ENCODE data around the gene MYO18B. TPM values are rescaled to one million over a fixed set of nuclear protein-coding genes. Genes with fewer than 3 reads are reported as not detected.

Gene MYO18B
- total RNA-seq, 2 experiments from 2014 or later = 0.53 to 0.58 TPM

- no peak for ATAC-seq
- DNase-seq = peak; percentile 5
- no peaks in the 10 kb centered on the region for H3K9me3 Mint-ChIP-seq (ENCODE audit: low read depth)
- H3K4me3 Mint-ChIP-seq = no peak overlapping the region
- no peak overlapping the region for H3K27ac Mint-ChIP-seq
- H3K27me3 Mint-ChIP-seq = peaks cover 6% of the 10 kb centered on the region
- POLR2A ChIA-PET = no interaction called here
- no peaks in the 10 kb centered on the region for H3K4me1 Mint-ChIP-seq
- H3K36me3 Mint-ChIP-seq (ENCODE audit: low read depth) = no peaks in the 10 kb centered on the region
- CTCF ChIA-PET = no interaction called here
- intact Hi-C loops (cut with DNase I, micrococcal nuclease) = no loop called here
These were observed 246.0 kb downstream of the MYO18B start for GRCh38 chr22:25987948-25988347.

DNA sequence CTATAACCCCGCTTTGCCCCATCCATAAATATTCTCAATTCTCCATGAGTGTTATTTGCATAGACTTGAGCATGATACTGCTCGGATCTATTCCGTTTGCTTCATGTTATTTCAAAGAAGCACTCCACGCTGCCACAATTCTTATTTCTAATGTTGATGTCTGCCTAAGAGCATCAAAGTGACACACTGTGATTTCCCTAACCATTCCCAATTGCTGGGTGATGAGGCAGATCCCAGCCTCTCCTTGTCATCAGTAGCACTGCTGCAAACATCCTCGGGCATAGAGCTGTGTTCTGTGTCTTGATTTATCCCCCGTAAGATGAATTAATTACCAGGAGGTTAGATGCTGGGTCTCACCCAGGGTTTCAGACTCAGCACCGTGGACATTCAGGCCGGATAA lies 249.0 kb downstream of the MYO18B start:
- CTCF ChIA-PET = no interaction called here
- no peaks in the 10 kb centered on the region for H3K36me3 Mint-ChIP-seq (ENCODE audit: low read depth)

DNA sequence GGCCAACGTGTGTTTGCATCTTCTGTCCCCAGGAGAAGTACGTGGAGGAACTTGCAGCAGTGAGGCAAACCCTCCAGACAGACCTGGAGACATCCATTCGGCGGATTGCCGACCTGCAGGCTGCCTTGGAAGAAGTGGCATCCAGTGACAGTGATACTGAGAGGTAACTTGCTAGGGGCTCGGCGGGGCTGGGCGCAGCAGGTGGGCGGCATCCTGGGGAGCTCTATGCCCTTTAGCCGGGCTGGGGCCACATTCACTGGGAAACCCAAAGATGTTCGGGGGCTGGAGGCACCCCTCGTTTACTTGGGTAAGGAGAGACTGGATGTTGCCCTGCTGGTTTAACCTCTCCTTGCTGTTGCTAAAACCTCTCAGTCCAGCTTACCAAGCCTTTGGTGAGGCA lies 250.3 kb downstream of the MYO18B start:
- H3K4me1 Mint-ChIP-seq = no peaks in the 10 kb centered on the region
- DNase-seq = no peak
- H3K36me3 Mint-ChIP-seq (ENCODE audit: low read depth) = no peaks in the 10 kb centered on the region
- no peaks in the 10 kb centered on the region for H3K9me3 Mint-ChIP-seq (ENCODE audit: low read depth)
- ATAC-seq = no peak
- H3K4me3 Mint-ChIP-seq = no peak overlapping the region
- ChIA-PET POLR2A (no interaction called here), CTCF (interaction anchor here (1.1 kb wide), 1 partner anchor 11 kb away, joined by 5 read pairs; no protein-coding TSS in a partner anchor)
- intact Hi-C loops (cut with DNase I, micrococcal nuclease) = no loop called here
- H3K27ac Mint-ChIP-seq = no peak overlapping the region
- H3K27me3 Mint-ChIP-seq = peaks cover 2% of the 10 kb centered on the region

More for the DNA sequence above, 249.0 kb downstream of the MYO18B start:
- POLR2A ChIA-PET = no interaction called here
- no peak overlapping the region for H3K4me3 Mint-ChIP-seq
- intact Hi-C loops (cut with DNase I, micrococcal nuclease) = loop anchor here in 1 of 2 experiments (1.0 kb wide), 1 partner anchor 9 kb away; no protein-coding TSS in a partner anchor
- ATAC-seq (no peak), DNase-seq (no peak)
- H3K9me3 Mint-ChIP-seq (ENCODE audit: low read depth) = no peaks in the 10 kb centered on the region
- no peak overlapping the region for H3K27ac Mint-ChIP-seq
- H3K4me1 Mint-ChIP-seq = no peaks in the 10 kb centered on the region
- peaks cover 2% of the 10 kb centered on the region for H3K27me3 Mint-ChIP-seq

DNA sequence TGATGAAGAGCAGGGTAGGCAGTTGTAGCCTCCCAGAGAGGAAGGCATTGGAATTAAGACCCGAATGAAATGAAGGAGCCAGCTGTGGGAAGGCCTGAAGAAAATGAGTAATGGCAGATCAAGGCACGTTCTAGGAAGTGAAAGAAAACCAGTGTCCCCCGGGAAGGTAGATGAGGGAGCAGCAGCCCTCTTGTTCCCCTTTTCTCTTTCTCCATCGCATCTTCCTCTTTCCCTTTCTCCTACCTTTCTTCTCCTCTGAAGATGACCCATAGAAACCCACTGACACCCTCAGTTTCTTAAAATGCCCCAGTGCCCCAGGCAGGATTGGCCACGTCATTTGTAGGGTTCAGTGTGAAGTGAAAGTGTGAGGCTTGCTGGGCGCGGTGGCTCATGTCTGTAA lies 254.7 kb downstream of the MYO18B start:
- Mint-ChIP-seq H3K9me3 (ENCODE audit: low read depth) (no peaks in the 10 kb centered on the region), H3K4me1 (no peaks in the 10 kb centered on the region), H3K36me3 (ENCODE audit: low read depth) (no peaks in the 10 kb centered on the region), H3K27me3 (no peaks in the 10 kb centered on the region), H3K4me3 (no peak overlapping the region), H3K27ac (no peak overlapping the region)
- CTCF ChIA-PET = no interaction called here
- no peak for ATAC-seq
- DNase-seq = no peak
- intact Hi-C loops (cut with DNase I, micrococcal nuclease) = no loop called here
- POLR2A ChIA-PET = no interaction called here

DNA sequence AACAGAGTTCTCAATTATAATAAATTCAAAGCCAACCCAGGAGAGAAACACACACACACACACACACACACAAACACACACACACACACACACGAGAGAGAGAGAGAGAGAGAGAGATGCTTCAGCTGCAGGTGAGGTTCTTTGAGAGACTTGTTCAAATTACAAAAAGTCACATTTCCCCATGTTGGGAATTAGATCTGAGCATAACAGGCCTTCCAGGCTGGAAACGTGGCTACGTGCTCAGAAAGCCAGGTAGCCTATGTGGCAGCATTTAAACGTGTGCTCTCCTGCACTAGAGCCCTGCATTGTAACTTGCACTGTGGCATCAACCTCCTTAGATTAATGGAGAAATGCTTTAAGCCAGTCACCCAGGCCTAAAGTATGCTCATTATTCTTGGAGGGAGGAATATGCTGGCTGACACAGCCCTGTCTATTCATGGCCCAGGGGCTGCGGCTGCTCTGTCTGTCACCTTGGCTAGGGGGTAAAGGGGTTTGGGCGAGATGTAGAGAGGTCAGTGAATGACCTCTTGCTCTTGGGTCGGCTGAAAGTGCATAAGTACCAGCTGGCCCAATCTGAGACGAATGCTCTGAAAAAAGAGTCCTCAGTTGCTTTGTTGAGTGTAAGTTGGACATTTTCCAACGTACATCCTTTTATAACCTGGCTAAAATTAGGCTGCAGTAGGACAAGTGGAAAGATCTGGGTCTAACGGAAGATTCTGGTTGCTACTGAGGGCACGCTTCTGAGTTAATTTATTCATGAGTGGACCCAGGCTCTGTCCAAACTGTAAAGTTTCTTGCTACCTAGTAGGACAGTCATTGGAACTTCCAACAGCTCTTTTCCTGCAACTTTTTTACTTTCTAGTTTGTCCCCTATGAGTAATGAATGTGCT lies 256.1 kb downstream of the MYO18B start:
- POLR2A ChIA-PET = no interaction called here
- no peak overlapping the region for H3K4me3 Mint-ChIP-seq
- intact Hi-C loops (cut with DNase I, micrococcal nuclease) = no loop called here
- H3K27me3 Mint-ChIP-seq = no peaks in the 10 kb centered on the region
- no peak for DNase-seq
- H3K4me1 Mint-ChIP-seq = no peaks in the 10 kb centered on the region
- H3K36me3 Mint-ChIP-seq (ENCODE audit: low read depth) = no peaks in the 10 kb centered on the region
- CTCF ChIA-PET = no interaction called here
- H3K27ac Mint-ChIP-seq = no peak overlapping the region
- no peak for ATAC-seq
- H3K9me3 Mint-ChIP-seq (ENCODE audit: low read depth) = peaks cover 1% of the 10 kb centered on the region

- Mint-ChIP-seq H3K27me3 (no peaks in the 10 kb centered on the region), H3K4me3 (no peak overlapping the region), H3K4me1 (no peaks in the 10 kb centered on the region), H3K36me3 (ENCODE audit: low read depth) (no peaks in the 10 kb centered on the region), H3K27ac (no peak overlapping the region), H3K9me3 (ENCODE audit: low read depth) (peaks cover 1% of the 10 kb centered on the region)
- intact Hi-C loops (cut with DNase I, micrococcal nuclease) = no loop called here
- no peak for ATAC-seq
- ChIA-PET POLR2A (interaction anchor here (0.5 kb wide), 1 partner anchor 806 kb away, joined by 5 read pairs; no protein-coding TSS in a partner anchor), CTCF (interaction anchor here (0.7 kb wide), 1 partner anchor 97 kb away, joined by 3 read pairs; no protein-coding TSS in a partner anchor)
- no peak for DNase-seq
These were observed 260.5 kb downstream of the MYO18B start for GRCh38 chr22:26002456-26002855.

GRCh38 chr22:26004477-26004876 lies 262.5 kb downstream of the MYO18B start:
- no peak for DNase-seq
- H3K4me1 Mint-ChIP-seq = no peaks in the 10 kb centered on the region
- CTCF ChIA-PET = interaction anchor here (0.6 to 1.6 kb wide), 2 partner anchors 363 to 528 kb away, joined by 3 to 4 read pairs; no protein-coding TSS in a partner anchor
- no peak for ATAC-seq
- no peak overlapping the region for H3K4me3 Mint-ChIP-seq
- POLR2A ChIA-PET = interaction anchor here (0.7 kb wide), 1 partner anchor 19 kb away, joined by 4 read pairs; no protein-coding TSS in a partner anchor
- no peak overlapping the region for H3K27ac Mint-ChIP-seq
- intact Hi-C loops (cut with DNase I, micrococcal nuclease) = no loop called here
- H3K9me3 Mint-ChIP-seq (ENCODE audit: low read depth) = peaks cover 1% of the 10 kb centered on the region
- H3K27me3 Mint-ChIP-seq = peaks cover 3% of the 10 kb centered on the region
- H3K36me3 Mint-ChIP-seq (ENCODE audit: low read depth) = no peaks in the 10 kb centered on the region

DNA sequence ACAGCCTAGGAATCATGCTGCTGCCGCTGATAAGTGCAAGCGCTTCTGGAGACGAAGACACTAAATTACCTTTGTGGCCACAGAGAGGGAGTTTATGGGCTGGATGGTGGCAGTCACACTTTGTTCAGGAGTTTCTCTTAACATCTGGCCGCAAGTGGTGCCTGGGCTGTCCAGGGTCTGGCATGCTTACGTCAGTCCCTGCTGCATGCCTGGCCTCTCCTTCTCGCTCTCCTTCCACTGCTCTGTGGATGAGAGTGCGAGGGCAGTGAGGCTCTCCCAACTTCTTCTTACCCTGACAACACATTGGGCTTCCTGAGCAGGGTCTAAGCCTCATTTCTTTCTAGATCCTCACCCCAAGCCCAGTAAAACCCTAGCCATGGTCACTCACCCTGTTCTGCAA lies 266.6 kb downstream of the MYO18B start:
- no peak for DNase-seq
- H3K9me3 Mint-ChIP-seq (ENCODE audit: low read depth) = no peaks in the 10 kb centered on the region
- no peaks in the 10 kb centered on the region for H3K4me1 Mint-ChIP-seq
- ATAC-seq = no peak
- H3K27me3 Mint-ChIP-seq = peaks cover 8% of the 10 kb centered on the region
- CTCF ChIA-PET = interaction anchor here (0.6 kb wide), 1 partner anchor 313 kb away, joined by 3 read pairs; no protein-coding TSS in a partner anchor
- no peaks in the 10 kb centered on the region for H3K36me3 Mint-ChIP-seq (ENCODE audit: low read depth)
- no peak overlapping the region for H3K27ac Mint-ChIP-seq
- H3K4me3 Mint-ChIP-seq = no peak overlapping the region
- intact Hi-C loops (cut with DNase I, micrococcal nuclease) = no loop called here
- POLR2A ChIA-PET = no interaction called here

DNA sequence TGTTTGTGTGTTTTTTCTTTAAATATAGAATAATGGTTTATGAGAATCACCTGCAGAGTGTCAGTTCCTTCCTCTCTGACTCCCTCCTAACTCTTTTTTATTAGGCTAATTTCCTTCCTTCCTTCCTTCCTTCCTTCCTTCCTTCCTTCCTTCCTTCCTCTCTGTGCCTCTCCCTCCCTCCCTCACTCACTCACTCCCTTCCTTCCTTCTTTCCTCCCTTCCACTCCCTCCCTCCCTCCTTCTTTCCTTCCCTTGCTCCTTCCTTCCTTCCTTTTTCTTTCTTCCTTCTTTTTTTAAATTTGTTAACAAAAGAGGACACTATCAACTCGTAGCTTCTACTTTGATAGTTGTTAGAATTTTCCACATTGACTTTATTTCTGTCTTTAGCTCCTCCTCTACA lies 274.9 kb downstream of the MYO18B start:
- ATAC-seq = no peak
- CTCF ChIA-PET = no interaction called here
- Mint-ChIP-seq H3K36me3 (ENCODE audit: low read depth) (no peaks in the 10 kb centered on the region), H3K27ac (no peak overlapping the region), H3K27me3 (peaks cover 5% of the 10 kb centered on the region), H3K4me1 (no peaks in the 10 kb centered on the region), H3K9me3 (ENCODE audit: low read depth) (no peaks in the 10 kb centered on the region), H3K4me3 (no peak overlapping the region)
- POLR2A ChIA-PET = interaction anchor here (0.7 kb wide), 1 partner anchor 132 kb away, joined by 6 read pairs; no protein-coding TSS in a partner anchor
- DNase-seq = no peak
- intact Hi-C loops (cut with DNase I, micrococcal nuclease) = no loop called here

DNA sequence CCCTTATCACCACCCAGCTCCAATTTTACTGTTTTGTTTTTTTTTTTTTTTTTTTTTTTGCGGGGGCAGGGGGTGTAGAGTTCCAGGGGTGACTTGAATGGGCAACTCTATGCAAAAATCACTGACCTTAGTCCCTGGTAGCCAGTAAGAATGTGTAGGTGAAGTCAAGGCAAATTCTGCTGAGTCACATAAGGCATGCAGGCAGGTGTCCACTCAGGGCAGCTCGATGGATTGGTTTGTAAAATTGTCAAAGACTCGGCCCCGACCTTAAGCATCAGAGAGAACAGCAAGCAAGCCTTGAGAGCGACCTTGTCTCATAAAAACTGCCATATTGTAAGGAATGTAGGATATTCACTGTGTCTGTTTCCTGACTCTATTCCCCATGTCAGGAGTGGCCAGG lies 275.9 kb downstream of the MYO18B start:
- H3K36me3 Mint-ChIP-seq (ENCODE audit: low read depth) = no peaks in the 10 kb centered on the region
- ChIA-PET CTCF (no interaction called here), POLR2A (no interaction called here)
- no peaks in the 10 kb centered on the region for H3K9me3 Mint-ChIP-seq (ENCODE audit: low read depth)
- no peak for DNase-seq
- H3K27ac Mint-ChIP-seq = no peak overlapping the region
- H3K27me3 Mint-ChIP-seq = peaks cover 5% of the 10 kb centered on the region
- H3K4me3 Mint-ChIP-seq = no peak overlapping the region
- H3K4me1 Mint-ChIP-seq = no peaks in the 10 kb centered on the region
- no peak for ATAC-seq
- intact Hi-C loops (cut with DNase I, micrococcal nuclease) = no loop called here

DNA sequence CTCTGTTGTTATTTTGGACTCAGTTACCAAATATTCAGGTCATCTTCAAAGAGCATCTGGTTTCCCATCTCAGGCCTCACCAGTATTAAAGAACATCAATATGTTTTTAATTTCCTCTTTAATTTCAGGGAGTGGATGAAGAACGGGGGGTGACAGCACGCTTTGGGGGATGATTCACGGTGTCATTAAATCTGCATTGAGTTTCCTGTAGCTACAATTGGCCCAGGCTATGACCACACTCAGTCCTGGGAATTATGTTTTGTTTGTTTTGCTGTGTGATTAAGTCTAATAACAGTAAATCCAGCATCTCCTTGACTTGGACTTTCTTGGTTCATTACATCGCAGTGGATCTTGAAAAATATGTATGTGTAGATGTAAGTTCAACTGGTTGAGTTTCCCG lies 277.6 kb downstream of the MYO18B start:
- Mint-ChIP-seq H3K4me3 (no peak overlapping the region), H3K27me3 (peaks cover 7% of the 10 kb centered on the region), H3K27ac (no peak overlapping the region), H3K36me3 (ENCODE audit: low read depth) (no peaks in the 10 kb centered on the region), H3K4me1 (no peaks in the 10 kb centered on the region), H3K9me3 (ENCODE audit: low read depth) (no peaks in the 10 kb centered on the region)
- DNase-seq = no peak
- intact Hi-C loops (cut with DNase I, micrococcal nuclease) = no loop called here
- CTCF ChIA-PET = no interaction called here
- POLR2A ChIA-PET = no interaction called here
- ATAC-seq = no peak

DNA sequence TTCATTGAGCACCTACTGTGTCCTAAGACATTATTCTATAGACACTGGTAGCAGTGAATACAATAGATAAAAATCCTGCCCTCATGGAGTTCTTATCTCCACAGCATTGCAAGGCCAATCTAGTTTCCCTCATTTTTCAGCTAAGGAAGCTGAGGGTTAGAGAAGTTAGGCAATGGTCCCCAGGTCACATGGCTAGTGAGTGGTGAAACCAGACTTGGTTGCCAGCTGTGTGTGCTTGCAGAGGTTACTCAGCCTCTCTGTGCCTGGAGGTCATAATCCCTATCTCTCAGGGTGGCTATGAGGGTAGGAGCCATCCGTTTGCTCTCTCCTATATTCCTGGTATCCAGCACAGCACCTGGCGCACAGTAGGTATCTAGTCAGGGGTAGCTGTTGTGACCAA lies 279.5 kb downstream of the MYO18B start:
- POLR2A ChIA-PET = no interaction called here
- Mint-ChIP-seq H3K4me3 (no peak overlapping the region), H3K4me1 (no peaks in the 10 kb centered on the region), H3K27me3 (peaks cover 7% of the 10 kb centered on the region), H3K27ac (no peak overlapping the region), H3K9me3 (ENCODE audit: low read depth) (no peaks in the 10 kb centered on the region), H3K36me3 (ENCODE audit: low read depth) (no peaks in the 10 kb centered on the region)
- intact Hi-C loops (cut with DNase I, micrococcal nuclease) = no loop called here
- ATAC-seq (no peak), DNase-seq (no peak)
- CTCF ChIA-PET = no interaction called here
